NCI-H345 (cell line): ENCODE measurements around the gene TMEM259.

Experiments
- DNase-seq: peaks from one replicate; lab custom pipeline; 2025; lab: John Stamatoyannopoulos, UW

The TMEM259 gene

DNA sequence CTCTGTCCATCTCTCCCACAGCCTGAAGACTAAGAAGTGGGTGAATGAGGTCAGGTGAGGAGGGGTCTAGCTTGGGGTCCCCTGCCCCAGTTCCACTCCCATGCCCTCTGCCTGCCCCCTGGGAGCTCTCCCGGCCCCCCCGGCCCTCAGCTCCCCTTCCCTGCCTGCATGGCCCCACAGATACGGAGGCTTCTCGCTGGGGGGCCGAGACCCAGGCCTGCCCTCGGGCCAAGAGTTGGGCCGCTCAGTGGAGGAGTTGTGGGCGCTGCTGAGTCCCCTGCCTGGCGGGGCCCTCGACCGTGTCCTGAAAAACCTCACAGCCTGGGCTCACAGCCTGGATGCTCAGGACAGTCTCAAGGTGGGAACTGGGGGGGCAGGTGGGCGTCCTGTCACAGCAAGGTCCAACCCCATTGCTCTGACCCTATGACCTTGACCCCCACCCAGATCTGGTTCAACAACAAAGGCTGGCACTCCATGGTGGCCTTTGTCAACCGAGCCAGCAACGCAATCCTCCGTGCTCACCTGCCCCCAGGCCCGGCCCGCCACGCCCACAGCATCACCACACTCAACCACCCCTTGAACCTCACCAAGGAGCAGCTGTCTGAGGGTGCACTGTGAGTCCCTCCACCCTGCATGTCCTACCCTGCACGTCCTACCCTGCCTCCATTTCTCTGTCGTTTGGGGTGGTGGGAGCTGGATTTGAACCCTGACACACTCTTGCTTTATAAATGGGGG lies 35.1 kb upstream of the TMEM259 start:
- DNase-seq = no peak

DNA sequence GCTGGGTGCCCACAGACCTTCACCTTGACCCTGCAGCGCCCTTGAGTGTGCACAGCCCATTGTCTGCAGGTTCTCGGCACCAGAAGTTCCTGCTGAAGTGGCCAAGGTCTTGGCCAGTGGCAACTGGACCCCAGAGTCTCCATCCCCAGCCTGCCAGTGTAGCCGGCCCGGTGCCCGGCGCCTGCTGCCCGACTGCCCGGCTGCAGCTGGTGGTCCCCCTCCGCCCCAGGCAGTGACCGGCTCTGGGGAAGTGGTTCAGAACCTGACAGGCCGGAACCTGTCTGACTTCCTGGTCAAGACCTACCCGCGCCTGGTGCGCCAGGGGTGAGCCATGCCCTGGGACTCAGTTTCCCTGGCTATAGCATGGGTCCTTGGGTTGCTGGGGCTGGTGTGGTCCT lies 34.1 kb upstream of the TMEM259 start:
- DNase-seq = no peak

DNA sequence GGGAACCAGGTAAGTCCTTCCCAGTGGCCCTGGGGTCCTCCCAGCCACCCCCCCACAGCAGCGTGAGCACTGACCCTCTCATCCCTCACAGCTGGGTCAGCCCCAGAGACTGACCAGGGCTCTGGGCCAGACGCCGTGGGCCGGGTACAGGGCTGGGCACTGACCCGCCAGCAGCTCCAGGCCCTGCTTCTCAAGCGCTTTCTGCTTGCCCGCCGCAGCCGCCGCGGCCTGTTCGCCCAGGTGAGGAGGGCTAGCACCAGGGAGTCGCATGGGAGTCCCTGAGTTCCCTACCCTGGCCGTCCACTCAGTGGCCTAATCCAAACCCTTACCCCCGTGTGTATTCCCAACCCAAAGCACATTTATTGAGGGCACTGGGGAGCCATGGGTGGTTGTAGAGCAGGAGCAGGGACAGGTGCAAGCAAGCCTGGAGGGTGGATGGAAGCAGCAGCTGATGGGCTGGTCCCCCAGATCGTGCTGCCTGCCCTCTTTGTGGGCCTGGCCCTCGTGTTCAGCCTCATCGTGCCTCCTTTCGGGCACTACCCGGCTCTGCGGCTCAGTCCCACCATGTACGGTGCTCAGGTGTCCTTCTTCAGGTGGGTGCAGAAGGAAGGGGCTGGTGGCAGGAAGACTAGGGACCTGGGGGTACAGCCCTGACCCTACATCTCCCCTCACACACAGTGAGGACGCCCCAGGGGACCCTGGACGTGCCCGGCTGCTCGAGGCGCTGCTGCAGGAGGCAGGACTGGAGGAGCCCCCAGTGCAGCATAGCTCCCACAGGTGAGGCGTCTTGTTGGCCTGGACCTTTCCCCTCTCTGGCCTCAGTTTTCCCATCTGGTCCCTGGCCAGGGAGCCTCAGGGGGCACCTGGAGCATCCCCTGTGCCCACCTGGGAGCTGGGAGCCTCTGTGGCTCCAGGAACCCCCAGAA lies 33.4 kb upstream of the TMEM259 start:
- DNase-seq = no peak

DNA sequence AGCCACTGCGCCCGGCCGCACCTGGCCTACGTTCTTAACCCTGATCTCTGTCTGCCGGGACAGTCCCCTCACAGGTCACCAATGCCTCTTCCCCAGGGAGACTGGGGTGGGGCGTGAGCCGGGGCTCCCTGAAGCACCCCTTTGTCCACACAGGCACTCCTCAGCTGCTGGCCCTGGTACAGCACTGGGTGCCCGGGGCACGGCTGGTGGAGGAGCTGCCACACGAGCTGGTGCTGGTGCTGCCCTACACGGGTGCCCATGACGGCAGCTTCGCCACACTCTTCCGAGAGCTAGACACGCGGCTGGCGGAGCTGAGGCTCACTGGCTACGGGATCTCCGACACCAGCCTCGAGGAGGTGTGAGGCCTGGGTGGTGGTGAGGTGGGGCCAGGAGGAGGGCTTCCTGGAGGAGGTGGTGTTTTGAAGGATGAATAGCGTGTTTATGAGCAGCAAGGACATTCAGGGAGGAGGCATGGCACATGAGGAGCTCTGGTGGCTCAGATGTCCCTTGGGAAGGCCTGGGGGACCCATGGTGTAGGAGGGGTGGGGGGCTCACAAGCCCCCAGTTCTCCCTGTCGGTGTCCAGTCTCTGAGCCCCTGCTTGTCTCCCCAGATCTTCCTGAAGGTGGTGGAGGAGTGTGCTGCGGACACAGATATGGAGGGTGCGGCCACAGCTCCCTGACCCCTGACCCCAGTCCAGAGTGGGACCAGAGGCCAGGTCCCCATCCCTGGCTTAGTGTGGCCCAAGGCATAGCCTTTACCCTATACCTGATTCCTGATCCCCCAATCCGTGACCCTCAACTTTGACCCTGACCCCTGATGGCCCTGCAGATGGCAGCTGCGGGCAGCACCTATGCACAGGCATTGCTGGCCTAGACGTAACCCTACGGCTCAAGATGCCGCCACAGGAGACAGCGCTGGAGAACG lies 32.5 kb upstream of the TMEM259 start:
- no peak for DNase-seq

DNA sequence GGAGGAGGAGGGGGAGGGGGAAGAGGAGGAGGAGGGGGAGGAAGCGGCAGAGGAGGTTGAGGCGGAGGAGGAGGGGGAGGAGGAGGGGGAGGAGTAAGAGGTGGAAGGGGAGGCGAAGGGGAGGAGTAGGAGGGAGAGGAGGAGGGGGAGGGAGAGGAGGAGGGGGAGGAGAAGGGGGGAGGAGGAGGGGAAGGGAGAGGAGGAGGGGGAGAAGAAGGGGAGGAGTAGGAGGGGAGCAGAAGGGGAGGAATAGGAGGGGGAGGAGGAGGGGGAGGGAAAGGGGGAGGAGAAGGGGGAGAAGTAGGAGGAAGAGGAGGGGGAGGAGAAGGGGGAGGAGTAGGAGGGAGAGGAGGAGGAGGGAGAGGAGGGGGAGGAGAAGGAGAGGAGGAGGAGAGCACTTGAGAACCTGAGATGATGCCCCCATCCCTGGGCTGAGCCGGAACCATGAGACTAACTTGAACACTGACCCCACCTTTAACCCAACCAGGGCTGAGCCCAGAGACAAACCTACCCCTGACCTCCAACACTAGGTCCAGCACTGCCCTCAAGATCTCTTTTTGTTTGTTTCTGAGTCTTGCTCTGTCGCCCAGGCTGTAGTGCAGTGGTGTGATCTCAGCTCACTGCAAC lies 31.5 kb upstream of the TMEM259 start:
- DNase-seq = no peak

DNA sequence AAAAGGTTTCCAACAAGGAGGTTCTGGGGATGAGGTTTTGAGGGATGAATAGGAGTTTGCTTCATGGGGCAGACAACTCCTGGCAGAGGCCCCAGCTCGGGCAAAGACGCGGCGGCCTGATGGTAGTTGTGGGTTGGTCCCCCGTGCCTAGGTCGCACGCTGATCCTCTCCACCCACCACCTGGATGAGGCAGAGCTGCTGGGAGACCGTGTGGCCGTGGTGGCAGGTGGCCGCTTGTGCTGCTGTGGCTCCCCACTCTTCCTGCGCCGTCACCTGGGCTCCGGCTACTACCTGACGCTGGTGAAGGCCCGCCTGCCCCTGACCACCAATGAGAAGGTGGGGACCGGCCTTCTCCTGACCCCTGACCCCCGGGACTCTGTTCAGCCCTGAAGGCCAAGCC lies 30.9 kb upstream of the TMEM259 start:
- no peak for DNase-seq

DNA sequence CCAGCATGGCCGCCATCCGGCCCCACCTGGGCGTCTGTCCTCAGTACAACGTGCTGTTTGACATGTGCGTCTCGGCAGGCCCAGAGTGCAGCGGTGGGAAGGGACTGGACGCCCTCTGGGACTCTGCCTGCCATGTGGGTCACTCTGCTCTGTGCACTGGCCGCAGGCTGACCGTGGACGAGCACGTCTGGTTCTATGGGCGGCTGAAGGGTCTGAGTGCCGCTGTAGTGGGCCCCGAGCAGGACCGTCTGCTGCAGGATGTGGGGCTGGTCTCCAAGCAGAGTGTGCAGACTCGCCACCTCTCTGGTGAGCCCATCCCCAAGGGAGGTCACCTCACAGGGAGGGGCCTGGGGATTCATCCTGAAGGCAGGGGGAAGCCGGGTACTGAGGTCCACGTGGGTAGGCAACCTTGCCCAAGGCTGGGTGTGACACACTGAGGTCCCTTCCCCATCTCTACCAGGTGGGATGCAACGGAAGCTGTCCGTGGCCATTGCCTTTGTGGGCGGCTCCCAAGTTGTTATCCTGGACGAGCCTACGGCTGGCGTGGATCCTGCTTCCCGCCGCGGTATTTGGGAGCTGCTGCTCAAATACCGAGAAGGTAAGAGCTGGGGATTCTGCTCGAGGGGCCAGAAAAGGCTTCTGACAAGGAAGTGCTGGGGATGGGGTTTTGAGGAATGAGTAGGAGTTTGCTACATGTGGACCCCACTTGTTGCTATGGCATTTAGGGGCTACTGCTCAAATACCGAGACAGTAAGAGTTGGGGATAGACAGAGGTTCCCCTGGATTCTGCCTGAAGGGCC lies 30.3 kb upstream of the TMEM259 start:
- no peak for DNase-seq

DNA sequence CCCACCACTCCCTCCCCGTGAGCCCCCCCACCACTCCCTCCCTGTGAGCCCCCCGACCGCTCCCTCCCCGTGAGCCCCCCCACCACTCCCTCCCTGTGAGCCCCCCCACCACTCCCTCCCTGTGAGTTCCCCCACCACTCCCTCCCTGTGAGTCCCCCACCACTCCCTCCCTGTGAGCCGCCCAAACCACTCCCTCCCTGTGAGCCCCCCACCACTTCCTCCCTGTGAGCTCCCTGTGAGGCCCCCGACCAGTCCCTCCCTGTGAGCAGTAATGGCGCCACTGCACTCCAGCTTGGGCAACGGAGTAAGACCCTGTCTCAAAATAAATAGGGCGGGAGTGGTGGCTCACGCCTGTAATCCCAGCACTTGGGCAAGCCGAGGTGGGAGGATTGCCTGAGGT lies 28.9 kb upstream of the TMEM259 start:
- DNase-seq = no peak

DNA sequence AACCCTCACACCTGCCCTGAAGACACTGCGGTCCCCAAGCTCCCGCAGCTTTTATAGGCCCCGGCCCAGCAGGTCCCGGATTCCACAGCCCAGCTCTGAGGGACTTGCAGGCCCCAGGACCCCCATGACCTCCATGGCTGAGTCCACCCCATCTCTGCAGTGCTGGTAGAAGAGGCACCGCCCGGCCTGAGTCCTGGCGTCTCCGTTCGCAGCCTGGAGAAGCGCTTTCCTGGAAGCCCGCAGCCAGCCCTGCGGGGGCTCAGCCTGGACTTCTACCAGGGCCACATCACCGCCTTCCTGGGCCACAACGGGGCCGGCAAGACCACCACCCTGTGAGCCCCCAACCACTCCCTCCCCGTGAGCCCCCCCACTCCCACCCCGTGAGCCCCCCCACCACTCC lies 28.2 kb upstream of the TMEM259 start:
- no peak for DNase-seq

DNA sequence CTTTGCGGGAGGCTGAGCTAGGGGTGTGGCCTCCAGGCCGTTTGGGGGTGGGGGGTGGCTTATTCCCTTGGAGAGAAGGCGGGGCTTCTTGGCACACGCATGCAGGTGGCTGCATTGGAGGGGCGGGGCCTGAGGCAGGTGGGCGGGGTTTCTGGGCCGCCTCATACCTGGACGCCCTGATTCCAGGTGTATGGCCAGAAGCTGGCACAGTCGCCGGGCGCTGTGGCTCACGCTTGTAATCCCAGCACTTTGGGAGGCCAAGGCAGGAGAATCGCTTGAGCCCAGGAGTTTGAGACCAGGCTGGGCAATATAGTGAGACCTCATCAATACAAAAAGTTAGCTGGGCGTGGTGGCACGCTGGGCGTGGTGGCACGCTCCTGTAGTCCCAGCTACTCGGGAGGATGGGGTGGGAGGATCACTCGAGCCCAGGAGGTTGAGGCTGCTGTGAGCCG lies 26.8 kb upstream of the TMEM259 start:
- no peak for DNase-seq

DNA sequence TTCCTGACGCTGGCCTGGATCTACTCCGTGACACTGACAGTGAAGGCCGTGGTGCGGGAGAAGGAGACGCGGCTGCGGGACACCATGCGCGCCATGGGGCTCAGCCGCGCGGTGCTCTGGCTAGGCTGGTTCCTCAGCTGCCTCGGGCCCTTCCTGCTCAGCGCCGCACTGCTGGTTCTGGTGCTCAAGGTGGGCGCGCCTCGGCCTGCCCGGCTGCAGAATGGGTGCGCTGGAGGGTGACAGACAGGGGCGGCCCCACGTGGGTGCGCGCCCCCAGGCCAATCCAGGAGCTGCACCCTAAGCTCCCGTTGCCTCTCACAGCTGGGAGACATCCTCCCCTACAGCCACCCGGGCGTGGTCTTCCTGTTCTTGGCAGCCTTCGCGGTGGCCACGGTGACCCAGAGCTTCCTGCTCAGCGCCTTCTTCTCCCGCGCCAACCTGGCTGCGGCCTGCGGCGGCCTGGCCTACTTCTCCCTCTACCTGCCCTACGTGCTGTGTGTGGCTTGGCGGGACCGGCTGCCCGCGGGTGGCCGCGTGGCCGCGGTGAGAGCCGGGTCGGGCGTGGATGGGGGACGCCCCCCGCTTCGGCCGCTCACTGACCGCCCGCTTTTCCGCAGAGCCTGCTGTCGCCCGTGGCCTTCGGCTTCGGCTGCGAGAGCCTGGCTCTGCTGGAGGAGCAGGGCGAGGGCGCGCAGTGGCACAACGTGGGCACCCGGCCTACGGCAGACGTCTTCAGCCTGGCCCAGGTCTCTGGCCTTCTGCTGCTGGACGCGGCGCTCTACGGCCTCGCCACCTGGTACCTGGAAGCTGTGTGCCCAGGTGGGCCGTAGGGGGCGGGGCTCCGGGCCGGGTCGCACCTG lies 26.1 kb upstream of the TMEM259 start:
- no peak for DNase-seq

DNA sequence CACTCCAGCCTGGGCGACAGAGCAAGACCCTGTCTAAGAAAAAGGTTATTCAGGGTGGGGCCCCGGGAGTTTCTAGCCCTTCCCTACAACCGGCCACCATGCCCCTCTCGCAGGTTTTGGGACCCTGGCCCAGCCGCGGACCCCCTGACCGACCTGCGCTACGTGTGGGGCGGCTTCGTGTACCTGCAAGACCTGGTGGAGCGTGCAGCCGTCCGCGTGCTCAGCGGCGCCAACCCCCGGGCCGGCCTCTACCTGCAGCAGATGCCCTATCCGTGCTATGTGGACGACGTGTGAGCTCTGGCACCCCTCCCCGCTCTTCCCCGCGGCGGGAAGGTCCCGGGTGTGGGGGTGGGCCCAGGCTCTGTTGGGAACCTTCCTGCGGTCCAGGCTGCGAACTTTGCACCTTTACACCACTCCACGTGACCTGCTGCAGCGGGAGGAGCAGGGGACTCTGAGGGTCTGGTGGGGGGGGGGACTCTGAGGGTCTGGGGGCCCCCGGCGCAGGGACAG lies 25.2 kb upstream of the TMEM259 start:
- DNase-seq = no peak

DNA sequence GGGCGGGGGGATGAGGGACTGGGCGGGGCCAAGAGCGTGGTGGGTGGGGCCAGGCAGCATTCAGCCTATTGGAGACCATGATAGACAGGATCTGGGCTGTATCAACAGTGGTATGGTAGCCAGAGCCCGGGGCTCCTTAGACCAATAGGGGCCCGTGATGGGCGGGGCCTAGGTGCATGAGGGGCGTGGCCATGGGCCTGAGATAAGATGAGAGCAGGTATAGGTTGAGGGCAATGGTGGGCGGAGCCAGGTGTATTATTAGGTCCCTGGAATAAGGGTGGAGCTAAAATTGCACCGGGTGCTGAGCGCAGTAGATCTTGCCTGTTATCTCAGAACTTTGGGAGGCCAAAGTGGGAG lies 24.3 kb upstream of the TMEM259 start:
- DNase-seq = no peak

DNA sequence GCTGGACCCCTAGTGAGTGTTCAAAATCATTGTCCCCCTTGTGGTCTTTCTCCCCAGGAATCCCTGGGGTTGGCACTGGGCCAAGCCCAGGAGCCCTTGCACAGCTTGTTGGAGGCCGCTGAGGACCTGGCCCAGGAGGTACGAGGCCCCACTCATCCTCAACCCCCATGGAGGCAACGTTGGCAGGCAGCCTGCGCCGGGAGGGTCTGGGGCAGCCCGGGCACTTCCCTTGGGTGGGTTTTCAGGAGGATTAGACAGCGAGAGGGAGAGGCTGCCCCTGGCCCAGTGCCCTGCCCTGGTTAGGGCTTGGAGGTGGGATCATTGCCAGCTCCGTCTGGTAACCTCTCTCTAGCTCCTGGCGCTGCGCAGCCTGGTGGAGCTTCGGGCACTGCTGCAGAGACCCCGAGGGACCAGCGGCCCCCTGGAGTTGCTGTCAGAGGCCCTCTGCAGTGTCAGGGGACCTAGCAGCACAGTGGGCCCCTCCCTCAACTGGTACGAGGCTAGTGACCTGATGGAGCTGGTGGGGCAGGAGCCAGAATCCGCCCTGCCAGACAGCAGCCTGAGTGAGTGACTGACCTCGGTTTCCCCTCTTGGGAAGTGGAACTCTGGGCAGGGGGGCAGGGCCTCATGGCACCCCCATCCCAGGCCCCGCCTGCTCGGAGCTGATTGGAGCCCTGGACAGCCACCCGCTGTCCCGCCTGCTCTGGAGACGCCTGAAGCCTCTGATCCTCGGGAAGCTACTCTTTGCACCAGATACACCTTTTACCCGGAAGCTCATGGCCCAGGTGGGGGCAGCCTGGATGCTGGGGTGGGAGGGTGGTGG lies 22.0 kb upstream of the TMEM259 start:
- peak; percentile 33 for DNase-seq

DNA sequence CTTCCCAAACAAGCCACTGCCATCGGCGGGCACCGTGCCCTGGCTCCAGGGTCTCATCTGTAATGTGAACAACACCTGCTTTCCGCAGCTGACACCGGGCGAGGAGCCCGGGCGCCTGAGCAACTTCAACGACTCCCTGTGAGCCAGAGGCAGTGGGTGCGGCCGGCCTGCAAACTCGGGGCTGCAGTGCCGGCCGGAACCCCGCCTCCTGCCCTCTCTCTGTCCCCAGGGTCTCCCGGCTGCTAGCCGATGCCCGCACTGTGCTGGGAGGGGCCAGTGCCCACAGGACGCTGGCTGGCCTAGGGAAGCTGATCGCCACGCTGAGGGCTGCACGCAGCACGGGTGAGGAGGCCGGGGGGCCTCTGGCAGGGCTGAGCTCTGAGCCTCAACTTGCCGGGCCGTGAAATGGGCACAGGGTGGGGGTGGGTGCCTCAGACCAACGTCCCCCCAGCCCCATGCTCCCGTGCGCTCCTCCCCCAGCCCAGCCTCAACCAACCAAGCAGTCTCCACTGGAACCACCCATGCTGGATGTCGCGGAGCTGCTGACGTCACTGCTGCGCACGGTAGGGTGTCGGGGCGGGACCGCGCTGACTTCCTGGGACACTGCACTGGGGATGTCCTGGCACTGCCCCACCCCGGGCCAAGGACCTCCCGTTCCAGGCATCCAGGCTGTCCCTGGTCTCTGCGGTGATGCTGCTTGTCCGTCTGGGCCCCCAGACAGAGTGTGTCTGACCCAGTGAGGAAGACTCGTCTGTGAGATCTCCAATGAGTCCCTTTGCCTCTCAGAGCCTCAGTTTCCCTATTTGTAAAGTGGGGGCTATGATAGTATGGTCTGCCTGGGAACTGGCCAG lies 21.1 kb upstream of the TMEM259 start:
- peak; percentile 23 for DNase-seq

DNA sequence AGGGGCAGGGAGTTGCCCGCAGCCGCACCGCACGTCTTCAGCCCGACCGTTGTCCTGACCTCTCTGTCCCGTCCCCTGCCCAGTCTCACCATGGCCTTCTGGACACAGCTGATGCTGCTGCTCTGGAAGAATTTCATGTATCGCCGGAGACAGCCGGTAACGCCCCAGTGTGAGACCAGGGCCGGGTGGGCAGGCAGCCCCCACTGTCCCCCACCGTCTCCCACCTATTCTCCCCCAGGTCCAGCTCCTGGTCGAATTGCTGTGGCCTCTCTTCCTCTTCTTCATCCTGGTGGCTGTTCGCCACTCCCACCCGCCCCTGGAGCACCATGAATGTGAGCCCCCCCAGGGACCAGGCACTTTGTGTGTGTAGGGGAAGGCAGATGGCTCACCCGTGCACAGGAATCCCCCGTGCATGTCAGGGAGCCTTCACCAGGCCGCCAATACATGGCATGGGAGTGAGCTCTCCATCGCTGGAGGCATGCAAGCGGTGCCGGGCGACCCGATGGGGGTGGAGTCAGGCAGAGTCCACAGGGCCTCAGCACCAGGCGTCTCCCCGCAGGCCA lies 20.4 kb upstream of the TMEM259 start:
- no peak for DNase-seq

DNA sequence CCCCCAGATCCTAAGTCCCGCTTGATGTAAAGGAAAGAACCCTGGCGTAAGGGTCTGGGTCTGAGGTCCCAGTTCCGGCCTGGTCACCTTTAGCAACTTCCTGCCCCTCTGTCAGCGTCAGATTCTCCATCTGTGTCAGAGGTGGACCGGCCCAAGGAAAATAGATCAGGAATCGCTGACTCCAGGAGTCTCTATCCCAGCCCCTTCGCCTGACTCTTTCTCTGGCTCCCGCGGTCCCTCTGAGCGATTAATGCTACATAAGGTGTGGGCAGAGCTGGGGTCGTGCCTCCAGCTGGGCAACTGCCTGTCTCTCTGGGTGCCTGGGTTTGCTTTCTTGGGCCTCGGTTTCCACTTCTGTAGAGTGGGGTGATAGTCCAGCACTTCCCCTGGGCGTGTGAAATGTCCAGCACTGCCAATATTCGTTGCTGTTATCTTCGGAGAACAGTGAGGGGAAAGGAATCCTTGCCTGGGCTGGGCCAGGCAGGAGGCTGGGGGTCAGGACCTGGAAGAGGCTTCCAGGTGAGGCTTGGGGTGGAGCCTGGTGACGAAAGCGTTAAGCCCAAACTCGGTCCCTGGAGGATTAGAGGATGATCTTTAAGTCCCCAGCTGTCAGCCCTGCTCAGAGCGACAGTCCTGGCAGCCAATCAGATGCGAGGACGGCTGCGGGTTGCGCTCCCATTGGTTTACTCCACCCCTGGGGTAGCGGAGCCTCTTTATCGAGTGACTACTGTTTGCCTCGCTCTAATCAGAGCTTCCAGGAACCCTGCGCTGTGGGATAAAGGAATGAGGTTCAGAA lies 19.8 kb upstream of the TMEM259 start:
- DNase-seq = peak; percentile 95
